Left ventricle myocardium inferior (tissue), 1 donor: ENCODE measurements around the gene PRKCQ. TPM values are rescaled to one million over a fixed set of nuclear protein-coding genes. Genes with fewer than 3 reads are reported as not detected.
A peak's percentile ranks its signal among the peaks of the same experiment; 100 is the strongest.
"Not testable (repeated sequence)": the region's sequence is repeated elsewhere in the genome, so short reads cannot be mapped to it uniquely, and the experiment has no call there.

Experiments used
- DNase-seq: peaks from one replicate; pipeline ENCODE4 v3.0.0-alpha.2; 2020
- H3K27ac ChIP-seq: fragments of 200-600 bp; replicated peaks from 2 replicates; pipeline ENCODE4 v1.8.0; 2021
- H3K27me3 ChIP-seq: fragments of 200-600 bp; 2 replicates; pipeline ENCODE4 v1.8.0; 2021; ENCODE audit warnings: low read depth
- H3K36me3 ChIP-seq: fragments of 200-600 bp; 2 replicates; pipeline ENCODE4 v1.8.0; 2021
- H3K4me1 ChIP-seq: fragments of 200-600 bp; 2 replicates; pipeline ENCODE4 v1.8.0; 2021
- H3K4me3 ChIP-seq: fragments of 200-600 bp; 2 replicates; pipeline ENCODE4 v1.8.0; 2021; ENCODE audit warnings: mild to moderate bottlenecking, moderate library complexity
- H3K9me3 ChIP-seq: fragments of 200-600 bp; replicated peaks from 2 replicates; pipeline ENCODE4 v1.8.0; 2021
- CTCF ChIP-seq: fragments of 200-600 bp; IDR thresholded peaks from 2 replicates; pipeline ENCODE4 v1.8.0; 2021; ENCODE audit warnings: antibody characterized with exemption, mild to moderate bottlenecking, borderline replicate concordance
- intact Hi-C: fragments of 100-400 bp; cut with micrococcal nuclease; formaldehyde crosslinking; loops from one replicate; pipeline ENCODE4 v1.11.0; 2022
- total RNA-seq: library from RNA; stranded (reverse); fragmentation: NEBNext Ultra II Directional; extraction: Animal tissue kit (Norgen Biotek cat#: 25700); gene quantifications from one replicate; pipeline ENCODE4 v1.2.1, GENCODE V29; 2021
- donor health status: DM: no; HTN: yes; CAD: no; lungs with severe emphysema.

PRKCQ gene
- total RNA-seq, 1 donor from 2014 or later: 0.16 TPM

- TF ChIP-seq CTCF: no peak
- no peaks in the 10 kb centered on the region for H3K4me1 ChIP-seq
- H3K36me3 ChIP-seq: no peaks in the 10 kb centered on the region
- no peak for DNase-seq
- no peaks in the 10 kb centered on the region for H3K27me3 ChIP-seq
- peaks cover 32% of the 10 kb centered on the region for H3K9me3 ChIP-seq
- H3K4me3 ChIP-seq: no peak overlapping the region
- no peak overlapping the region for H3K27ac ChIP-seq
- intact Hi-C loops: no loop called here
Measured at GRCh38 chr10:6385665-6386064, 194.4 kb downstream of the PRKCQ start.

GRCh38 chr10:6384847-6385246, 195.2 kb downstream of the PRKCQ start:
- no peak for DNase-seq
- Histone ChIP-seq H3K4me3 (no peak overlapping the region), H3K27ac (no peak overlapping the region), H3K36me3 (no peaks in the 10 kb centered on the region), H3K4me1 (no peaks in the 10 kb centered on the region), H3K9me3 (peaks cover 32% of the 10 kb centered on the region), H3K27me3 (no peaks in the 10 kb centered on the region)
- intact Hi-C loops: no loop called here
- no peak for TF ChIP-seq CTCF

- H3K27ac ChIP-seq: no peak overlapping the region
- H3K4me1 ChIP-seq: no peaks in the 10 kb centered on the region
- TF ChIP-seq CTCF: no peak
- no peak overlapping the region for H3K4me3 ChIP-seq
- intact Hi-C loops: no loop called here
- DNase-seq: no peak
- H3K27me3 ChIP-seq: no peaks in the 10 kb centered on the region
- peaks cover 32% of the 10 kb centered on the region for H3K9me3 ChIP-seq
- no peaks in the 10 kb centered on the region for H3K36me3 ChIP-seq
Measured at GRCh38 chr10:6384031-6384430, 196.0 kb downstream of the PRKCQ start.

GRCh38 chr10:6383096-6383812, 196.8 kb downstream of the PRKCQ start:
- intact Hi-C loops: no loop called here
- peaks cover 5% of the 10 kb centered on the region for H3K27me3 ChIP-seq
- no peak for TF ChIP-seq CTCF
- H3K4me3 ChIP-seq: no peak overlapping the region
- H3K27ac ChIP-seq: peak overlapping the region; percentile 42
- peaks cover 24% of the 10 kb centered on the region for H3K9me3 ChIP-seq
- H3K36me3 ChIP-seq: no peaks in the 10 kb centered on the region
- no peaks in the 10 kb centered on the region for H3K4me1 ChIP-seq
- DNase-seq: no peak

GRCh38 chr10:6382081-6382480, 198.0 kb downstream of the PRKCQ start:
- H3K9me3 ChIP-seq: peaks cover 23% of the 10 kb centered on the region
- intact Hi-C loops: no loop called here
- no peaks in the 10 kb centered on the region for H3K4me1 ChIP-seq
- H3K27me3 ChIP-seq: peaks cover 15% of the 10 kb centered on the region
- DNase-seq: no peak
- H3K36me3 ChIP-seq: no peaks in the 10 kb centered on the region
- H3K27ac ChIP-seq: peak overlapping the region; percentile 42
- H3K4me3 ChIP-seq: no peak overlapping the region
- no peak for TF ChIP-seq CTCF

GRCh38 chr10:6380478-6380877, 199.6 kb downstream of the PRKCQ start:
- H3K4me3 ChIP-seq, H3K27ac ChIP-seq, H3K4me1 ChIP-seq, H3K36me3 ChIP-seq, intact Hi-C loops, DNase-seq: not testable (repeated sequence)
- peaks cover 30% of the 10 kb centered on the region for H3K27me3 ChIP-seq
- peaks cover 23% of the 10 kb centered on the region for H3K9me3 ChIP-seq
